Stimulated activated CD8-positive, alpha-beta memory T cell treated with anti-CD3 and anti-CD28 coated beads, Interleukin-7, amount 100 ng/mL, for 24 hours (primary cell): ENCODE data around the gene ASTL.

Source experiments
- DNase-seq: peaks from one replicate; pipeline ENCODE4 v3.0.0-alpha.2; 2020; ENCODE audit warnings: low read depth

The ASTL gene

DNA sequence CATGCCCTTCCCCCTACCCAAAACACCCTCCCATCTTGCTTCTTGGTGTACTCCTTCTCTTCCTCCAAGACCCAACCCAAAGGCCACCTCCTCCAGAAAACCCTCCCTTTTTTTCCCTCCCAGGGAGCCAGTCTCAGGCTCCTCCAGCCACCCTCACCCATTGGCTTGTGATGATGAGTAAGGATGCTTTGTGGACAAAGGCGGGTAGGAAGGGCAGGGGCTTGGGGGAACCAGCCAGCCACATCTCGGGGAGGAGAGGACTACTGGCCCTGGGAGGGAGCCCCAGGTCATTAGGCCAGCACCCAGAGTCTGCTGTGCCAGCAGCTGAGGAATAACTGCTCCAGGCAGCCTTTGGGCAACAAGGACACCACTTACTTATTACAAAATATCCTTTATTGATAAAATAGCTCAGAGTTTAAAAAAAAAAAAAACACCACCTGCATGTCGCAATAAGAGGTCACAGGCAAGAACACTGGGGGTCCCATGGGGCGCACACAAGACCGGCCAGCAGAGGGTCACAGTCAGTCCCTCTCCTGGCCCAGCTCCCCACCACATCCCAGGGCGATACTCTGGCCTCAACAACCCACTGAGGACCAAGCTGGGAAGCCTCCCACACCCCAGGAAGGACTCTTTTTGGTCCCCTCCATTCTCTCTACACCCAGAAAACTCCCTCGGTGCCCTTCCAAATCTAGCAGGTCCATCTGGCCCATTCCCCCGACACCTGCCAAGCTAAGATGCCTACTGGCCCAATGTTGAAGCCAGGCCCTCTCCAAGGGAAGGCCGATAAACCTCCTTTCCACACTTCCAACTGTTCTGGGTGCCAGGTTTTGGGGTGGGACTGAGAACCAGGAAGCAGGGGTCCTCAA lies 25.6 kb downstream of the ASTL start:
- DNase-seq: no peak

GRCh38 chr2:96111823-96112500 lies 26.3 kb downstream of the ASTL start:
- no peak for DNase-seq

DNA sequence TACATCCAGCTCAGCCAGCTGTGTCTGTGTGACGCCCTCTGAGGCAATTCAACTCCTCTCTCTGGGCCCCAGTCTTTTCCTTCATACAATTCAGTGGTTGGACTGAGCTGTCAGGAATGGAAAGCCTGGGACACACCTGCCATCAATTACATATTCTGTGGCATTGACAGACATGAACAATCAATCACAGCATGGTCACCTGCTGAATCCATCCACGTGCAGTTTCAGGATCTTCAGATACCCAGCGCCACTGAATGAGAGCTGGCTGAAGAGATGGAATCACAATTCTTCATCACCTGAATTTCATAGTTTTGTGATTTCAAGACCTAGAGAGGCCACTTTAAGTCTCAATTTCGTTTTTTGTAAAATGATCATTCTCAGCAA lies 27.1 kb downstream of the ASTL start:
- DNase-seq: no peak

GRCh38 chr2:96110621-96111256 lies 27.6 kb downstream of the ASTL start:
- DNase-seq: no peak

DNA sequence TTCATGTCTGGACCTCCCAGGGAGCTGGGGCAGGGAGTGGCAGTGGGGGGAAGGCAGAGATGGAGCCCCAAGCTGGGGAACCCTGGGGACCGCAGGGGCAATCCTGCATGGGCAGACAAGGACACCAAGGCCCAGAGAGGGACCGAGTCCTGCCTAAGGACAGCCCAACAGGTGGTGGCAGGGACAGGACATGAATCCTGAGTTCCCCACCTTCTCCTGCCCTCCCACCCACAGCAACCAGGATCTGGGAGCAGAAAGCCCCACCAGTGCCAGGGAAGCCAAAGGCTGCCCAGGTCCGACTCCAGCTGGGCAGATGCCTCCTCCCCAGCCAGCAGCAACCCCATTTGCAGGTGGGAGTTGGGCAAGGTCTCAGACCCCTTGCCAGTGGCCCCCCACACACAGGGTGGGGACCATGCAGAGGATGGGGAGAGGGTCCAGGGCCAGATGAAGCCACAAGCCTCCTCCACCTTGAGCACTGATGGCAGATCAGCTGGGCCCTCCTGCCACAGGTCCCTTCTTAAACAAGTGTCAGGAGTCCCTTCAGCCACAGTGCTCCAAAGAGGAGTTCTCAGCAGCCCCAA lies 28.3 kb downstream of the ASTL start:
- no peak for DNase-seq

DNA sequence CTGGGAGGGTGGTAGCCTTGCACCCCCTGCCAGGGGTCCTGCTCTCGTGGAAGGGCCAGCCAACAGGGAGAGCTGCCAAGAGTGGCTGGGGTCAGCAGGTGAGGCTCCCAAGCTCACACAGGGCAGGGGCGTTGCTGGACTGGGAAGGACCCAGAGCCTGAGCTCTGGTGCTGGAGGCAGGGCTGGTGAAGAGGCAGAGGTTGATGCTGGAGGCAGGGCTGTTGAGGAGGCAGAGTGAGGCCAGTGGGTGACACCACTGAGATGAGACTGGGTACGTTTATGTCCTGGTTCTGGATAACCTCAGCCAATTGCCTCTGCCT lies 29.0 kb downstream of the ASTL start:
- no peak for DNase-seq

DNA sequence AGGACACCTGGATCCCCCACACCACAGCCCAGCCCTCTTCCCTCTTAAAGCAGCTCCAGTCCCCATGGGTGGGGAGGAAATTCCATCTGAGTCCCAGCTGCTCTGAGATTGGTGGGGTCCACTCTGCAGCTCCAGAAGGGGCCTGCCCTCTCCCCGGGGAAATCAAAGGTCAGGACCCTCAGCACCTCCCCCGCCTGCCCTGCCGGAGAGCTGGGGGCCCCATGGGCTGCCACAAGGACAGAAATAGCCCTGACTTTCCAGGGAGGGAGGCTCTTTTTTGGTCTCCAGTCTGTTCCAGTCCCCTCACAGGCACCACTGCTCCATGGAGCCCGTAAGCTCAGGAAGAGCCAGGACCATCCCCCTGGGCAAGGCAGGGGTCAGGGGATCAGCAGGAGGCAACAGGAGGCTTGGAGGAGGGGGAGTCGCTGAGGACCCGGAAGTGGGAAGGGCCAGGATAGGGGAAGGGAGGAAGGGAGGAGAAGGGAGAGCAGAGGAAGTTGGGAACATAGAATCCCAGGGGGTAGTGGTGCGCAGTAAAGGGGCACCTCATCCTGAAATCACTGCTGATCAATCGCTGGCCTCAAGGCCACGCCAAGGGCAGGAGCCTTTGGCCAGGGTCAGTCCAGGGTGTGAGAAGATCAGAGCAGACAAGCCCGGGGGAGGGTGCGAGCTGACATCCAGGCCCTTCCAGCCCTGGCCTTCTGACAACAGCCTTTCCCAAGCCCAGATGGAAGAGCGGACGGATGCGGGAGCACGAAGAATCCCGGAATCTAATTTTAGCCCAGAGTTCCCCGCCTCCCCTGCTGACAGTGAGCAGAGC lies 29.6 kb downstream of the ASTL start:
- no peak for DNase-seq

GRCh38 chr2:96108151-96108540 lies 30.2 kb downstream of the ASTL start:
- DNase-seq: no peak

- DNase-seq: no peak
These were observed 30.6 kb downstream of the ASTL start for GRCh38 chr2:96107708-96108065.

DNA sequence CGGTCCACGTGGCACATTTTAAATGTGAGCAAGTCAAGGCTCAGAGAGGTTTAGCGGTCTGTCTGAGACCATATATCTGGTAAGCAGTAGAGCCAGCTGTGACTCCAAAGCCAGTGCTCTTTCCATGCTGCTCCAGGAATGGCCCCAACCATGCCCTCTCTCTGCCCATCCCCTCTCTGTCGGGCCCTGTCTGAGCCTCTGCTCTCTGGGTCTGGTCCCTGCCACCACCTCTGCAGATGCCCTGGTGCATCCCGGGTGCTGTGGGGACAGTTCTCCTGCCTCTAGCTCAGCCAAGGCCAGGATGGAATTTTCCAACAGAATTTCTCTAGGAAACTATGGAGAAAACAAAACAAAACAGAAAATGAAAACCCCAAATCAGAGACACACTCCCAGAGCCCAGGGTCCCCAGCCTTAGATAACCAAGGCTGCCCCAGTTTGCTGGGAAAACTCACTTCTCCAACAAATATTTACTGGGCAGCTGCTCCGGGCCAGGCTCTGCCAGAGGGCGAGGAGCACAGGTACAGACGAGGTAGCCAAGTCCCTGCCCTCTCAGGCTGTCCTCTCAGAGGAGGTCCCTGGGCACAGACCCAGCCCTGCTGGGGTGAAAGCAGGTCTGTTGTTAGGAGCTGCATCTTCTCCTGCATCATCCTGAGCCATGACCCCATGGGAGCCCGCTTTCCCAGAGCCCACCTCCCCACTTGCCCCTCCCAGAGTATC lies 31.2 kb downstream of the ASTL start:
- DNase-seq: no peak

DNA sequence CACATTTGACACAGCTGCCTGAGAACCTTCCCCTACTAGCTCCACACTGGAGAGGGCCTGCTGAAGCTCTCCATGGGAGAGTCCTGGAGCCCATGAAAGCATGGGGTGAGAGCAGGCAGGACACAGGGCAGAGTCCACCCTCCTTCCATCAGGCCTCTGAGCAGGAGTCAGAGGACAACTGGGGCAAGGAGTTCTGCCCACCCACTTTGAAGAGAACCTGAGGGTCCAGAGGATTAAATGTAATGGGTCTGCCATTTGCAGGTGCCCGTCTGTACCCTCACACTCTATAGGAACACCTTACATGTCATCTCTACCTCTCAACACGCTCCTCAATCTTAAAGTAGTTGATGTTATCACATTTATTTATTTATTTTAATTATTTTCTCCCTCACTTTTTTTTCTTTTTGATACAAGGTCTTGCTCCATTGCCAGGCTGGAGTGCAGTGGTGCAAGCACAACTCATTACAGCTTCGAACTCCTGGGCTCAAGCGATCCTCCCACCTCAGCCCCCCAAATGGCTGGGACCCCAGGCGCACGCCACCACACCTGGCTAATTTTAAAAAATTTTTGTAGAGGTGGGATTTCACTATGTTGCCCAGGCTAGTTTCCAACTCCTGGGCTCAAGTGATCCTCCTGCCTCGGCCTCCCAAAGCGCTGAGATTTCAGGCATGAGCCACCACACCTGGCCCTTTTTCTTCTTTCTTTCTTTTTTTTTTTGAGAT lies 32.1 kb downstream of the ASTL start:
- DNase-seq: no peak

DNA sequence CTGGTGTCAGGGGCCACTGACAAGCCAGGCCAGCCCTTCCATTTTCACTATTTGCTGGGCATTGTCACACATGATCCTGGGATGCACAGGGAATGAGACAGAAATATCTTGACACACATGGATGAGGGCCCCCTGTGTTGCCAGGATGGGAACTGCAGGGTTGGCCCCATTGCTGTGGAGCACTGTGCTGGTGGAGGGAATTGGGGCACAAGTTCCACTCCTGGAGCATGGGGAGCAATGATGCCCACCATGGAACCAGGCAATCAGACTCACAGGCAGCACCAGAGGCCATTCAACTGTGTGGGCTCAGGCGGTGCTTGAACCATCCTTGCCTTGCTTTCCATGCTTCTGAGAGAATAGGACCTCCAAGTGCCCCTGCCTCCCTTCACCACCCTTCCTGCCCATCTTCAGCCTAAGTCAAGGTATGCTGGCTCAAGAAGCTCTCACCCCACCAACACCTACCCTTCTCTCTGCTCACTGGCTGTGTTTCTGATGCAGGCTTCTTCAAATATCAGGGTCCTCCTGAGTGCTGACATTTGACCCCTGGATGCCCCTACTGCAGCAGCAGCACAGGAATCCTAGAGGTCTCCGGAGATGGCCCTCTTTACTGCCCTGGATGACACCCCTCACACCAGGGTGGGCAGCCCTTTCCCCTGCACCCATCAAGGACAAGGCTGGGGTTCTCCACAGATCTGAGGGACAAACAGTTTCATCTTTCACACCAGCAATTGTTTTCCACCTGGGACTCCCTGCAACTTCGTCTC lies 33.0 kb downstream of the ASTL start:
- no peak for DNase-seq

DNA sequence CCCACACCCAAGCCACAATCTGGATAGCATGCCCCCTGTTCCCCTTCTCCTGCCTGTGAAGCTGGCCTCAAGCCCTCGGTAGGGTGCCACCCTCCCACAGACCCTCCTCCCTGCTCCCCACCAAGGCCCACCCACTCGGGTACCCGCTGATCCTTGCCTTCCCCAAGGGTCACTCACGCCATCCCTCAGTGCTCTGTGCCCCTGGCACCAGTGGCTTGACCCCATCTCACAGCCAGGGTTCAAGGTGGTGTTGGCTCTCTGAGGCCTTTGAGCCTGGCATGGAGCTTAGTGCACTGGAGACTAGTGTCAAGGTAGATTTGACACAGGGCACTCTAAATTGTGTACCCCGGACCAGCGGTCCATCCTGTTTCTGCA lies 33.8 kb downstream of the ASTL start:
- no peak for DNase-seq

DNA sequence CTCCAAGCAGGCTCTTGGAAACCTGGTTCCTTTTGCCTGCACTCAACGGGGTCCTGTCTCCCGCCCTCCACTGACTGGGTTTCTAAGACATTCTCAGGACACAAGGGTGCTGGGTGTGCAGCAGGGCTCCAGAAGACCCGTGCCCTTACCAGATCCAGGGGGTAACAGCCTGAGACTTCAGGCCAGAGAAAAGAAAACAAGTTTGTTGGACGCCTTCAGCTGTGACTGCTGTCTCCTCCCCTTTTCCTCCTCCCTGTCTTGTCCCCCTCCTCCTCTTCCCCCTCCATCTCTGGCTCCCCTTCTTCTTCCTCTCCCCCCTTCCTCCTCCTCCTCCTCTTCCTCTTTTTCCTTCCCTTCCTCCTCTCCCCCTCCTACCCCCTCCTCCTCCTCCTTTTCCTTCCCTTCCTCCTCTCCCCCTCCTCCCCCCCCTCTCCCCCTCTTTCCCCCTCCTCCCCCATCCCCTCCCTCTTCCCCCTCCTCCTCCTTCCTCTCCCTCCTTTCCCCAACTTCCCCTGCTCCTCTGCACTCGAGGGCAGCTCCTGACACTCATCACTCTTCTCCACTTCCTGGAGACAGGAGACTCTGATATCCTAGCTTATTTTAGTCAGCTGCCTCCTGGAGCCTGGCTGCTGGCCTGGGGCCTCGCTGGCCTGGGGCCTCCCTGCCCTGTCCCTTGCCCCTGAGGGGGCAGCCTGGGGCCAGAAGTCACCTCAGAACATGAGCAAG lies 34.4 kb downstream of the ASTL start:
- DNase-seq: no peak

- DNase-seq: no peak
These were observed 35.1 kb downstream of the ASTL start for GRCh38 chr2:96103187-96103601.

DNA sequence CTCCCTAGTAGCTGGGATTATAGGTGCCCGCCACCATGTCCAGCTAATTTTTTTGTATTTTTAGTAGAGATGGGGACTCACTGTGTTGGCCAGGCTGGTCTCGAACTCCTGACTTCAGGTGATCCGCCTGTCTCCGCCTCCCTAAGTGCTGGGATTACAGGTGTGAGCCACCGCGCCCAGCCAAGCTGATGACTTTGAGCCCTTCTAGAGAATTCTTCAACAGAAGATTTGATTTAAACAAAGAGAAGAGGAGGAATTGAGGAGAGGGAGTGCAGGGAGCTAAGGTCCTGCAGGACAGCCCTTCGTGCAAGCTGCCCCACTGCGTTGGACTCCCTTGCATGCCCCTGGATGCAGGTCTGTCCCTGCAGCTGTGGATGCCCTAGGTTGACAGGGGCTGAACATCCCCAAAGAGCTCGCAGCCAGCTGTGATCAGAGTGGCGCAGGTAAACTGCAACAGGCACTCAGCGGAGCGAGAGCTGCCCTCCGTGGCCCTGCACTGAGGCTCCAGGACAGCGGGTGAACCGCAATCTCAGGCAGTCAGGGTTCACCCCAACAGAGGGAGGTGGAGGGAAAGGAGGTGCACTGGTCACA lies 35.6 kb downstream of the ASTL start:
- DNase-seq: no peak

- no peak for DNase-seq
These were observed 37.4 kb downstream of the ASTL start for GRCh38 chr2:96100893-96101304.

GRCh38 chr2:96099861-96100798 lies 38.2 kb downstream of the ASTL start:
- DNase-seq: no peak
